Measurements from ENCODE around the gene IP6K3.

The IP6K3 gene

GRCh38 chr6:33746651-33747100, at the start of gene IP6K3:
Gene IP6K3, minus strand, starts transcription at chr6:33746905. Its CDS starts 11,429 bp downstream, at chr6:33735476.
- Mint-ChIP-seq H3K4me1 (peaks cover 4% of the 10 kb centered on the region), H3K4me3 (no peak within 1 kb of the TSS), H3K36me3 (no peaks in the 10 kb centered on the region), H3K9me3 (no peaks in the 10 kb centered on the region), H3K27me3 (no peaks in the 10 kb centered on the region), H3K27ac (peak within 1 kb of the TSS; percentile 12)

- no peaks in the 10 kb centered on the region for H3K27me3 Mint-ChIP-seq
- H3K4me3 Mint-ChIP-seq: no peak overlapping the region
- no peaks in the 10 kb centered on the region for H3K36me3 Mint-ChIP-seq
- no peaks in the 10 kb centered on the region for H3K4me1 Mint-ChIP-seq
- H3K9me3 Mint-ChIP-seq: no peaks in the 10 kb centered on the region
- H3K27ac Mint-ChIP-seq: no peak overlapping the region
These were observed 48.4 kb upstream of the IP6K3 start for GRCh38 chr6:33794910-33795623.

GRCh38 chr6:33792981-33793380, 46.3 kb upstream of the IP6K3 start:
- Mint-ChIP-seq H3K36me3 (no peaks in the 10 kb centered on the region), H3K4me3 (no peak overlapping the region), H3K4me1 (peaks cover 11% of the 10 kb centered on the region), H3K27me3 (no peaks in the 10 kb centered on the region), H3K9me3 (no peaks in the 10 kb centered on the region), H3K27ac (no peak overlapping the region)

GRCh38 chr6:33791620-33792019, 44.9 kb upstream of the IP6K3 start:
- no peaks in the 10 kb centered on the region for H3K27me3 Mint-ChIP-seq
- no peak overlapping the region for H3K4me3 Mint-ChIP-seq
- peaks cover 25% of the 10 kb centered on the region for H3K4me1 Mint-ChIP-seq
- H3K27ac Mint-ChIP-seq: no peak overlapping the region
- H3K36me3 Mint-ChIP-seq: no peaks in the 10 kb centered on the region
- H3K9me3 Mint-ChIP-seq: no peaks in the 10 kb centered on the region

- H3K9me3 Mint-ChIP-seq: no peaks in the 10 kb centered on the region
- peaks cover 32% of the 10 kb centered on the region for H3K4me1 Mint-ChIP-seq
- no peaks in the 10 kb centered on the region for H3K36me3 Mint-ChIP-seq
- no peak overlapping the region for H3K27ac Mint-ChIP-seq
- H3K4me3 Mint-ChIP-seq: no peak overlapping the region
- no peaks in the 10 kb centered on the region for H3K27me3 Mint-ChIP-seq
These were observed 44.2 kb upstream of the IP6K3 start for GRCh38 chr6:33790910-33791309.

- Mint-ChIP-seq H3K27ac (no peak overlapping the region), H3K4me3 (peak overlapping the region; percentile 11), H3K4me1 (peaks cover 38% of the 10 kb centered on the region), H3K9me3 (no peaks in the 10 kb centered on the region), H3K36me3 (no peaks in the 10 kb centered on the region), H3K27me3 (no peaks in the 10 kb centered on the region)
These were observed 43.7 kb upstream of the IP6K3 start for GRCh38 chr6:33790379-33790778.

GRCh38 chr6:33789550-33789895, 42.8 kb upstream of the IP6K3 start:
- H3K9me3 Mint-ChIP-seq: no peaks in the 10 kb centered on the region
- H3K4me3 Mint-ChIP-seq: peak overlapping the region; percentile 84
- peak overlapping the region; percentile 89 for H3K27ac Mint-ChIP-seq
- no peaks in the 10 kb centered on the region for H3K27me3 Mint-ChIP-seq
- H3K4me1 Mint-ChIP-seq: peaks cover 46% of the 10 kb centered on the region
- H3K36me3 Mint-ChIP-seq: peaks cover 5% of the 10 kb centered on the region

- H3K9me3 Mint-ChIP-seq: no peaks in the 10 kb centered on the region
- H3K27me3 Mint-ChIP-seq: no peaks in the 10 kb centered on the region
- H3K4me3 Mint-ChIP-seq: peak within 1 kb of the TSS; percentile 93
- peaks cover 5% of the 10 kb centered on the region for H3K36me3 Mint-ChIP-seq
- H3K4me1 Mint-ChIP-seq: peaks cover 52% of the 10 kb centered on the region
- peak within 1 kb of the TSS; percentile 97 for H3K27ac Mint-ChIP-seq
These were observed 42.2 kb upstream of the IP6K3 start, which contains the start of gene LEMD2 for GRCh38 chr6:33788694-33789549. Gene LEMD2, minus strand, starts transcription at chr6:33789130. Its CDS starts 14 bp downstream, at chr6:33789116.

GRCh38 chr6:33787954-33788693, 41.4 kb upstream of the IP6K3 start:
- H3K27ac Mint-ChIP-seq: peak overlapping the region; percentile 97
- H3K9me3 Mint-ChIP-seq: no peaks in the 10 kb centered on the region
- H3K36me3 Mint-ChIP-seq: peaks cover 5% of the 10 kb centered on the region
- H3K27me3 Mint-ChIP-seq: no peaks in the 10 kb centered on the region
- peak overlapping the region; percentile 93 for H3K4me3 Mint-ChIP-seq
- peaks cover 55% of the 10 kb centered on the region for H3K4me1 Mint-ChIP-seq

GRCh38 chr6:33787346-33787953, 40.7 kb upstream of the IP6K3 start:
- no peaks in the 10 kb centered on the region for H3K27me3 Mint-ChIP-seq
- peak overlapping the region; percentile 93 for H3K4me3 Mint-ChIP-seq
- peaks cover 58% of the 10 kb centered on the region for H3K4me1 Mint-ChIP-seq
- H3K27ac Mint-ChIP-seq: peak overlapping the region; percentile 97
- peaks cover 5% of the 10 kb centered on the region for H3K36me3 Mint-ChIP-seq
- no peaks in the 10 kb centered on the region for H3K9me3 Mint-ChIP-seq

- peak overlapping the region; percentile 12 for H3K27ac Mint-ChIP-seq
- no peaks in the 10 kb centered on the region for H3K9me3 Mint-ChIP-seq
- H3K4me3 Mint-ChIP-seq: peak overlapping the region; percentile 93
- H3K36me3 Mint-ChIP-seq: peaks cover 7% of the 10 kb centered on the region
- H3K4me1 Mint-ChIP-seq: peaks cover 62% of the 10 kb centered on the region
- no peaks in the 10 kb centered on the region for H3K27me3 Mint-ChIP-seq
These were observed 40.0 kb upstream of the IP6K3 start for GRCh38 chr6:33786736-33787135.

GRCh38 chr6:33785778-33786177, 39.1 kb upstream of the IP6K3 start:
- peak overlapping the region; percentile 93 for H3K4me3 Mint-ChIP-seq
- no peaks in the 10 kb centered on the region for H3K27me3 Mint-ChIP-seq
- peaks cover 62% of the 10 kb centered on the region for H3K4me1 Mint-ChIP-seq
- peak overlapping the region; percentile 68 for H3K27ac Mint-ChIP-seq
- peaks cover 7% of the 10 kb centered on the region for H3K36me3 Mint-ChIP-seq
- H3K9me3 Mint-ChIP-seq: no peaks in the 10 kb centered on the region

GRCh38 chr6:33784787-33785186, 38.1 kb upstream of the IP6K3 start:
- Mint-ChIP-seq H3K27ac (no peak overlapping the region), H3K4me1 (peaks cover 61% of the 10 kb centered on the region), H3K9me3 (no peaks in the 10 kb centered on the region), H3K27me3 (no peaks in the 10 kb centered on the region), H3K4me3 (peak overlapping the region; percentile 93), H3K36me3 (peaks cover 10% of the 10 kb centered on the region)

- Mint-ChIP-seq H3K27me3 (no peaks in the 10 kb centered on the region), H3K4me1 (peaks cover 52% of the 10 kb centered on the region), H3K9me3 (no peaks in the 10 kb centered on the region), H3K36me3 (peaks cover 10% of the 10 kb centered on the region), H3K4me3 (no peak overlapping the region), H3K27ac (peak overlapping the region; percentile 19)
These were observed 37.2 kb upstream of the IP6K3 start for GRCh38 chr6:33783781-33784520.

Data from activated naive CD4-positive, alpha-beta T cell treated with anti-CD3 and anti-CD28 coated beads, Interleukin-2, amount 50 U/mL, for 24 hours (primary cell).